GM06990 (cell line): Measurements from ENCODE around the gene EPB41.

Experiments used
- DNase-seq: peaks from one replicate; pipeline ENCODE4 v3.0.0-alpha.2; 2011; ENCODE audit not compliant: insufficient read length; ENCODE audit errors: extremely low read depth
- H3K27me3 ChIP-seq: replicated peaks from 2 replicates; pipeline ENCODE4 v1.6.0; 2011; ENCODE audit warnings: low read length; ENCODE audit not compliant: control insufficient read depth, insufficient read depth
- H3K36me3 ChIP-seq: 2 replicates; pipeline ENCODE4 v1.5.1; 2011; ENCODE audit warnings: low read length; ENCODE audit not compliant: control insufficient read depth, insufficient read depth
- H3K4me3 ChIP-seq: replicated peaks from 2 replicates; pipeline ENCODE4 v1.5.1; 2011; ENCODE audit warnings: low read depth, mild to moderate bottlenecking, control low read depth, low read length
- TF ChIP-seq, protein P1 (sequence below): IDR thresholded peaks from 2 replicates; pipeline ENCODE4 v1.5.1; 2011; ENCODE audit warnings: low read length, control low read depth, mild to moderate bottlenecking, inconsistent platforms; ENCODE audit not compliant: insufficient read depth, poor library complexity, severe bottlenecking

Gene EPB41

DNA sequence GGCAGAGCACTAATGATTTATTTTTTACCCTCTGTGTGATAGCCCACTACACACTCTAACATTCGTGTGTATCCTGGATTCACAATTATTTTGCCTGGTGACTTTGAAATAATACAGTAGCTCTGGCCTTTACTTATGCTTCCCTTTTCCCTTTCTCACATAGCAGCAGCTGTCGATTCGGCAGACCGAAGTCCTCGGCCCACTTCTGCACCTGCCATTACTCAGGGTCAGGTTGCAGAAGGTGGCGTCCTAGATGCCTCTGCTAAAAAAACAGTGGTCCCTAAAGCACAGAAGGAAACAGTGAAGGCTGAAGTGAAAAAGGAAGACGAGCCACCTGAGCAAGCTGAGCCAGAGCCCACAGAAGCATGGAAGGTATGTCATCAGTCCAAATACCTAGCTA lies 138.6 kb downstream of the EPB41 start:
- TF ChIP-seq, protein P1, sequence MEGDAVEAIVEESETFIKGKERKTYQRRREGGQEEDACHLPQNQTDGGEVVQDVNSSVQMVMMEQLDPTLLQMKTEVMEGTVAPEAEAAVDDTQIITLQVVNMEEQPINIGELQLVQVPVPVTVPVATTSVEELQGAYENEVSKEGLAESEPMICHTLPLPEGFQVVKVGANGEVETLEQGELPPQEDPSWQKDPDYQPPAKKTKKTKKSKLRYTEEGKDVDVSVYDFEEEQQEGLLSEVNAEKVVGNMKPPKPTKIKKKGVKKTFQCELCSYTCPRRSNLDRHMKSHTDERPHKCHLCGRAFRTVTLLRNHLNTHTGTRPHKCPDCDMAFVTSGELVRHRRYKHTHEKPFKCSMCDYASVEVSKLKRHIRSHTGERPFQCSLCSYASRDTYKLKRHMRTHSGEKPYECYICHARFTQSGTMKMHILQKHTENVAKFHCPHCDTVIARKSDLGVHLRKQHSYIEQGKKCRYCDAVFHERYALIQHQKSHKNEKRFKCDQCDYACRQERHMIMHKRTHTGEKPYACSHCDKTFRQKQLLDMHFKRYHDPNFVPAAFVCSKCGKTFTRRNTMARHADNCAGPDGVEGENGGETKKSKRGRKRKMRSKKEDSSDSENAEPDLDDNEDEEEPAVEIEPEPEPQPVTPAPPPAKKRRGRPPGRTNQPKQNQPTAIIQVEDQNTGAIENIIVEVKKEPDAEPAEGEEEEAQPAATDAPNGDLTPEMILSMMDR = no peak
- Histone ChIP-seq H3K27me3 (no peaks in the 10 kb centered on the region), H3K4me3 (no peak overlapping the region), H3K36me3 (no peaks in the 10 kb centered on the region; the same call in 1 of the 2 replicates)
- no peak for DNase-seq

DNA sequence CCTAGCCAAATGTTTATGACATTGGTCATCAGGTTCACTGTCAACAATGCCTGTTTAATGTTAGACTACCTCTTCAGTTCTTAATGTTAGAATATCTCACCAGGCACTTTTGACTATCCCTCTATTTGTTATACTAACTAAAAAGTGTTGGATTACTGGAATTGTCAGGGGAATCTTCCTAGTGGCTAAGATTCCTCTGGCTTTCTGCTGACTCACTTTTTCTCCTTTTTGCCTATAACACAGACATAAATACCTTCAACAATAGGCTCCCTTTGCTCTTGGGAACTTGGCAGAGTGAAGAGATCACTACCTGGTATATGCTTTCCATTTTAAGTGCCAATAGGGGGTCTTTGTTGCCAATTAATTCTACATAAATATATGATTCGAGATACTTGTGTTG lies 140.8 kb downstream of the EPB41 start:
- H3K27me3 ChIP-seq = no peaks in the 10 kb centered on the region
- DNase-seq = no peak
- H3K36me3 ChIP-seq = no peaks in the 10 kb centered on the region; the same call in 1 of the 2 replicates
- no peak overlapping the region for H3K4me3 ChIP-seq
- TF ChIP-seq, protein P1 = no peak

DNA sequence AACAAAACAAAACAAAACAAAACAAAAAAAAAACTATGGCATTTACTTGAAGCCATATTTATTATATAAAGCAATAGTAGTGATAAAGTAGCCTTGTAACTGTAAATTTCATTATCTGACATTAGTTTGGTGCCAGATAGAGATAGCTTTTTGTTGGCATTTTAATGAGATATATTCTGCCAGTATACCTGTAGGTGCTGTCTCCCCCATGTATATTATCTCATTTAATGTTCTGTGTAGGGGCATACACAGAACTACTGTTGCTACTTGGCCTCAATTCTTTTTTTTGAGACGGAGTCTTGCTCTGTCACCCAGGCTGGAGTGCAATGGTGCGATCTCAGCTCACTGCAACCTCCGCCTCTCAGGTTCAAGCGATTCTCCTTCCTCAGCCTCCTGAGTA lies 141.9 kb downstream of the EPB41 start:
- TF ChIP-seq, protein P1 = no peak
- no peak for DNase-seq
- Histone ChIP-seq H3K36me3 (no peaks in the 10 kb centered on the region; the same call in 1 of the 2 replicates), H3K4me3 (no peak overlapping the region), H3K27me3 (no peaks in the 10 kb centered on the region)

DNA sequence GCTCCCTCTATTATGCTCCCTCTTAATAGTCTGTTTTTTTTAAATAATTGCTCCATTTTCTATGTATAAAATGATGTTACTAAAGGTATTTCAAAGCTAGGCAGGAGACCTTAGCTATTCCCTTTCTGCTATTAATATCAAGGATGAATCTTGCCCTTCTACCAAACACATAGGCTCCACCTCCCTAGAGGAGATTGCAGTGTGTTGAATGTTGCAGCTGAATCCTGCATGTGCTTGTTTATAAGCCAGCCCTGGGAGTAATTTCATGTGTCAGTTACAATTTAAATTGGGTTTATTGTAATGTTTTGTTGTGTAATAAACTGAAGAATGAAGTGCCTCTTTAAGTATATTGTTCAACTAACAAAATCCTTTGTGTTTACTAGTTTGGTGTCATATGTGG lies 143.3 kb downstream of the EPB41 start:
- no peaks in the 10 kb centered on the region for H3K27me3 ChIP-seq
- no peak overlapping the region for H3K4me3 ChIP-seq
- no peaks in the 10 kb centered on the region; the same call in 1 of the 2 replicates for H3K36me3 ChIP-seq
- TF ChIP-seq, protein P1 = no peak
- no peak for DNase-seq

DNA sequence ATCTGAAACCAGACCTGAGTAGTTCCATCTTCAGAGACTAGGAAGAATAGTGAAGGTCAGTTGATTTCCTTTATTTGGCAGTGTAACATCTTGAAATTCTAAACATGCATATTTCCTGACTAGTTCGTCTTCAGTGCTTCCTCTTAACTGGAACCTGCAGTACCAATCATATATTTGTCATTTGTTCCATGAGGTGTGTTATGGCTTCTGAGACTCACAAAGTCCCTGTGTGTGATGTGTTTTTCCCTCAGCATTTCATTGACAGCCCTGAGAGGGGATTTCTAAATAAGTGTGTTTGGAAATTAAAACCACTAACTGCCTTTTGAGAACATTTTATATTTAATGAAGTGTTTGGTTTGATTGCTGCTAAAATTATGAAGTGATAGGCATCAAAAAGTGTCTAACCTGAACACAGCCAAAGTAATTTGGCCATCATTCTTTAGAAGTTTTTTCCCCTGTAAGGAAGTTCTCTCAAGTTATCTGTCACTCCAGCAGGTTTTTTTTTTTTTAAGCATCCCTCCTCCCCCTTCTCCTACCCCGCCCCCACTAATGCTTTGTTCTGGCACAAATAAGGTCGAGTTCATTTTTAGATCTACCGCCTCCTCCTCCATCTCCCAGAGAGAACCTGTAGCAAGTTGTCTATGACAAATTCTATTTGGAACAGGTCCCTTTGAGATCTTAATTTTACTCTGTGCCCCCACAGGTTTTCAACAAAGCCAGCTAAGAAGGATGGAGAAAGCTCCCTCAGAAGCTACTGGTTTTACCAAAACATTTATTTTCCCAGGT lies 148.0 kb downstream of the EPB41 start:
- Histone ChIP-seq H3K27me3 (no peaks in the 10 kb centered on the region), H3K36me3 (no peaks in the 10 kb centered on the region; the same call in 1 of the 2 replicates), H3K4me3 (no peak overlapping the region)
- no peak for DNase-seq
- TF ChIP-seq, protein P1 = no peak

DNA sequence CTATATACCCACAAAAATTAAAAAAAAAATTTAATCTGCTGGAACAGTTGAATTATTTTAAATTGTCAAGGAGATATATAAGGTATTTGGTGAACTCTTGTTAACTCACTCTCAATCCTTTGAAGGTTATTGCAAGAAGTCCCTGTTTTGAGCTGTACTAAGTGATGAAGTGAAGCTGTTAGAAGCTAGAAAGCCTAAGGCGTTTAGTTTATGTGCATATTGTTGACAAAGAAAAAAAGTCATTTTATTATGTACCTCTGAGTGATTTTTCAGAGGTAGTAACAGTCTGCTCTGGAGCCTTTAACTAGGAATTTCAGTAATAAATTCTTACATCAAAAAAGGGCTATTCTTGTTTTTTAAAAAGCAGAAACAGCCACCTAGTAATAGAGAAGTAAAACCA lies 149.7 kb downstream of the EPB41 start:
- Histone ChIP-seq H3K36me3 (no peaks in the 10 kb centered on the region; the same call in 1 of the 2 replicates), H3K27me3 (no peaks in the 10 kb centered on the region), H3K4me3 (no peak overlapping the region)
- no peak for DNase-seq
- TF ChIP-seq, protein P1 = no peak
